ENCODE measurements around the gene PARVG.

- TF ChIP-seq CTCF (IDR thresholded peaks at IDR 0.05; ENCODE audit: low read depth, low read length): no peak
- no peak for TF ChIP-seq EZH2phosphoT487 (IDR thresholded peaks at IDR 0.05; ENCODE audit: low read depth)
Observed at GRCh38 chr22:44184006-44184405, 3.3 kb downstream of the PARVG start.

Measured in OCI-LY3 (cell line).